GM13976 (cell line): ENCODE data around the gene NDUFB8.

Experiments
- DNase-seq: peaks from one replicate; pipeline ENCODE4 v3.0.0; 2012; ENCODE audit warnings: low spot score
- in situ Hi-C: fragments of 300-500 bp; cut with MboI; formaldehyde crosslinking; loops from one replicate; pipeline ENCODE4 v1.12.0; 2022; ENCODE audit warnings: low sequenced_read_pairs, mixed read lengths, inconsistent platforms; ENCODE audit not compliant: unreplicated experiment
- TF ChIP-seq, protein P1 (sequence below): IDR thresholded peaks from 2 replicates; pipeline ENCODE4 v1.5.1; 2012; ENCODE audit warnings: borderline replicate concordance, mild to moderate bottlenecking; ENCODE audit not compliant: insufficient read depth; ENCODE audit errors: extremely low read depth, missing control alignments, control extremely low read depth

Gene NDUFB8

DNA sequence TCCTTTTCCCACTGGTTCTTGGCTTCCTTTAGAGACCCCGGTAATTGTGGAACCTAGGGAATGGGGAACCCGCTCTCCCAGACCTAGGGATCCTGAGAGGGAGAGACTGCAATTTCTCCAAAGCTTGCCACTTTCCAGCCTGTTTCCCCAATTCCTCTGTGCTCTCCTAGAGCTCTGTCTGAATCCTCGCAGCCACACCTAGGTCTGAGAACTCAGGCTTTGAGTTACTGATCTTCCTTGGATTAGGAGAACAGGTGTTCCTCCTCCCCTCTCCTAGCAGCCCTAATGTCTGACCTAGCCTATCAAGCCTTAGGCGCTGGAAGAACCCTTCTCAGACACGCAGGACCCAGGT, 46.9 kb downstream of the NDUFB8 start:
- DNase-seq, result no peak
- TF ChIP-seq, protein P1, sequence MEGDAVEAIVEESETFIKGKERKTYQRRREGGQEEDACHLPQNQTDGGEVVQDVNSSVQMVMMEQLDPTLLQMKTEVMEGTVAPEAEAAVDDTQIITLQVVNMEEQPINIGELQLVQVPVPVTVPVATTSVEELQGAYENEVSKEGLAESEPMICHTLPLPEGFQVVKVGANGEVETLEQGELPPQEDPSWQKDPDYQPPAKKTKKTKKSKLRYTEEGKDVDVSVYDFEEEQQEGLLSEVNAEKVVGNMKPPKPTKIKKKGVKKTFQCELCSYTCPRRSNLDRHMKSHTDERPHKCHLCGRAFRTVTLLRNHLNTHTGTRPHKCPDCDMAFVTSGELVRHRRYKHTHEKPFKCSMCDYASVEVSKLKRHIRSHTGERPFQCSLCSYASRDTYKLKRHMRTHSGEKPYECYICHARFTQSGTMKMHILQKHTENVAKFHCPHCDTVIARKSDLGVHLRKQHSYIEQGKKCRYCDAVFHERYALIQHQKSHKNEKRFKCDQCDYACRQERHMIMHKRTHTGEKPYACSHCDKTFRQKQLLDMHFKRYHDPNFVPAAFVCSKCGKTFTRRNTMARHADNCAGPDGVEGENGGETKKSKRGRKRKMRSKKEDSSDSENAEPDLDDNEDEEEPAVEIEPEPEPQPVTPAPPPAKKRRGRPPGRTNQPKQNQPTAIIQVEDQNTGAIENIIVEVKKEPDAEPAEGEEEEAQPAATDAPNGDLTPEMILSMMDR, result no peak
- in situ Hi-C loops, result no loop called here

DNA sequence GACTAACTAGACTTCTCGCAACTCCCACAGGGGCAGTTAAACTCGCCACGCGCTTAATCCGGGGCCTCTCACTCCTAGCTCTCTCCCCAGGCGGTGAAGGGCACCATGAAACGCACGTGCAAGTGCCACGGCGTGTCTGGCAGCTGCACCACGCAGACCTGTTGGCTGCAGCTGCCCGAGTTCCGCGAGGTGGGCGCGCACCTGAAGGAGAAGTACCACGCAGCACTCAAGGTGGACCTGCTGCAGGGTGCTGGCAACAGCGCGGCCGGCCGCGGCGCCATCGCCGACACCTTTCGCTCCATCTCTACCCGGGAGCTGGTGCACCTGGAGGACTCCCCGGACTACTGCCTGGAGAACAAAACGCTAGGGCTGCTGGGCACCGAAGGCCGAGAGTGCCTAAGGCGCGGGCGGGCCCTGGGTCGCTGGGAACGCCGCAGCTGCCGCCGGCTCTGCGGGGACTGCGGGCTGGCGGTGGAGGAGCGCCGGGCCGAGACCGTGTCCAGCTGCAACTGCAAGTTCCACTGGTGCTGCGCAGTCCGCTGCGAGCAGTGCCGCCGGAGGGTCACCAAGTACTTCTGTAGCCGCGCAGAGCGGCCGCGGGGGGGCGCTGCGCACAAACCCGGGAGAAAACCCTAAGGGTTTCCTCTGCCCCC, 47.4 kb downstream of the NDUFB8 start:
- TF ChIP-seq, protein P1, result peak; percentile 71
- DNase-seq, result peak; percentile 84
- in situ Hi-C loops, result no loop called here

DNA sequence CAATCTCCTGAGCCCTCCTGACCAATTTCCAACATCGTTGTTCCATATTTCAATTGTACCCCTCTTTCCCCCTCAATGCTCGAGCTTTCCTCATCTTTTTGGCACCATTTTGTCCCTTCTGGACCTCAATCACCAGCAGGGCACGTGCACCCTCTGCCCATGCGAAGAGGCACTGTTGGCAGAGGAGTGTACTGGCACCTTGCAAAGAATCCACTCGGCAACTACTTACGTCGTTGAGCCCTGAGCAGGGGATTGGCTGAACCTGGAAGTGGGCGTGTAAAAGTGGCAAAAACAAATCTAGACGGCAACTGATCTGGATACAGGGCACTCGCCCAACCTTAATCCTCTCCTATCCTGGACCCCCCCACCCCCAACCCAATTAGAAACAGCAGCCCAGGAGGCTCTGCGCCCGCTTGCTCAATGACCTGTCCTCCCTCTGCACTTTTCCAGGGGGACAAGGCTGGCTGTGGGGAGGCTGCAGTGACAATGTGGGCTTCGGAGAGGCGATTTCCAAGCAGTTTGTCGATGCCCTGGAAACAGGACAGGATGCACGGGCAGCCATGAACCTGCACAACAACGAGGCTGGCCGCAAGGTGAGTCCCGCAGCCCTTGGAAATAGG, 48.1 kb downstream of the NDUFB8 start:
- in situ Hi-C loops, result no loop called here
- DNase-seq, result peak; percentile 89
- TF ChIP-seq, protein P1, result no peak

DNA sequence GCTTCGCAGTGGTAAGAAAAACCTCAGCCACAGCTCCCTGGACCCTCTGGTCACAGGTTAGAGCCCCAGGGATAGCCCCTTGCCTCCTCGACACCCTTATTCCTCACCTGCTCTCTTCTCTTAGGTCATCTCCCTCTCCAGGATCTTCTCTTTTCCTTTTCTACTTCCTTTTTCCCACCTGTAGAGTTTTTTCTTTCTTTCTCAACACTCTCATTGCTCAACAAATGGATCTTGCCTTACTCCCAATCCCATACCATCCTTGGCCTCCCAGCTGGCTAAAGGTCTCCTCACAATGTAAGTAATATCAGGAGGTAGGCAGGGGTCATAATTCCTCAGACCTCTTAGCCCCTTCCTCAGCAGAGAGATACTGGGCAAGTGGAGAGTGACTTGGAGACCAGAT, 49.7 kb downstream of the NDUFB8 start:
- TF ChIP-seq, protein P1, result no peak
- in situ Hi-C loops, result no loop called here
- DNase-seq, result no peak

DNA sequence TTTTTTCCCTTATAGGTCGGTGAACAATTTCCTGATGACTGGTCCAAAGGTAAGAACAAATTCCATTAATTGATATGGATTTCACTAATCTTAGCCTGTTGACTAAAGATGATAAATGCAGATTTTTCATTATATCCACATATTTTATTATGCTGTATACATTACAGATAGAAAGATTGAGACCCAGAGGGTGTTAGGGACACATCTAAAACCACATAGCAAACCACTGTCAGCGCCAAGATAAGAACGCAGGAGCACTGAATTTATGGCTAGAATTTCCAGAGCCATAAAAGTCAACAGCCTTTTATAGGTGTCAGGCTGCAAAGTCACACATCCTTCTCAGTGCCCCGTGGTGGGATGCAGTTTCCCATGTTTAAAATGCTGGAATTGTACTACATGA, 50.6 kb downstream of the NDUFB8 start:
- in situ Hi-C loops, result no loop called here
- TF ChIP-seq, protein P1, result no peak
- no peak for DNase-seq

DNA sequence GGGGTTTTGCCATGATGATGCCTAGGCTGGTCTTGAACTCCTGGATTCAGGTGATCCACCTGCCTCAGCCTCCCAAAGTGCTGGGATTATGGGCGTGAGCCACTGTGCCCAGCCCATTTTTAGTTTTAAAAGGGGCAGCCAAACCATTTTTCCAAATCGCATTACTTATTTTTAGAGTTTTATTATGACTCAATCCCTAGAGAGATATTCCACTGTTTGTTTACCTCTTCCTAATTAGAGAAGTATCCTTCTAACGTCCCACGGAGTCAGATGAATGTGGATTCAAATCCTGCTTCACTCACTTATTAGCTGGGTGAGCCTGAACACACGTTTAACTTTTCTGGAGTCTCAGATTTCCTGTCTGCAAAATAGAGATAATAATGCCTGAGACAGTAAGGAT, 51.7 kb downstream of the NDUFB8 start:
- in situ Hi-C loops, result no loop called here
- TF ChIP-seq, protein P1, result no peak
- no peak for DNase-seq
